H1 (cell line): ENCODE data around the gene KIF27. TPM values are rescaled to one million over a fixed set of nuclear protein-coding genes. Genes with fewer than 3 reads are reported as not detected.

ENCODE experiments used
- ATF3 ChIP-seq: IDR thresholded peaks from 2 replicates; pipeline ENCODE4 v1.6.1; 2011; ENCODE audit warnings: low read depth, mild to moderate bottlenecking, low read length; ENCODE audit not compliant: insufficient read depth
- BCL11A ChIP-seq, 2 experiments: IDR thresholded peaks; one replicate each; pipeline ENCODE4 v1.6.1; 2011; ENCODE audit warnings: low read depth in 2 of 2, low read length in 2 of 2, mild to moderate bottlenecking in 2 of 2
- CBX5 ChIP-seq: fragments of 300-800, 300-1000 bp; sonication (generic); IDR thresholded peaks from 2 replicates; pipeline ENCODE4 v1.7.1; 2016; ENCODE audit warnings: antibody characterized with exemption, low read length, low read depth
- CBX8 ChIP-seq: fragments of 300-800, 300-1000 bp; sonication (generic); IDR thresholded peaks from 2 replicates; pipeline ENCODE4 v1.7.1; 2016; ENCODE audit warnings: low read depth, low read length, borderline replicate concordance
- CEBPB ChIP-seq: IDR thresholded peaks from 2 replicates; pipeline ENCODE4 v1.6.1; 2012; ENCODE audit warnings: low read depth, low read length
- CREB1 ChIP-seq: IDR thresholded peaks from 2 replicates; pipeline ENCODE4 v1.6.1; 2012; ENCODE audit warnings: inconsistent platforms
- CTBP2 ChIP-seq: IDR thresholded peaks from 2 replicates; pipeline ENCODE4 v1.7.0; 2011; ENCODE audit warnings: borderline replicate concordance, mild to moderate bottlenecking, moderate library complexity, mixed read lengths, low read length; ENCODE audit not compliant: insufficient read depth, insufficient read length
- E2F6 ChIP-seq: IDR thresholded peaks from 2 replicates; pipeline ENCODE4 v1.6.1; 2012; ENCODE audit warnings: inconsistent platforms
- NANOG ChIP-seq: IDR thresholded peaks from 2 replicates; pipeline ENCODE4 v1.6.1; 2011; ENCODE audit warnings: low read length, low read depth, mild to moderate bottlenecking, inconsistent platforms; ENCODE audit not compliant: insufficient read depth, poor library complexity, severe bottlenecking
- NRF1 ChIP-seq: IDR thresholded peaks from 2 replicates; pipeline ENCODE4 v1.6.1; 2011; ENCODE audit warnings: mild to moderate bottlenecking, low read depth, low read length, improper control_type of control experiment
- POLR2AphosphoS5 ChIP-seq: IDR thresholded peaks from 2 replicates; pipeline ENCODE4 v1.6.1; 2011; ENCODE audit warnings: low read depth, low read length
- POU5F1 ChIP-seq: IDR thresholded peaks from 2 replicates; pipeline ENCODE4 v1.6.1; 2011; ENCODE audit warnings: low read depth, mild to moderate bottlenecking, low read length, moderate library complexity
- RAD21 ChIP-seq, 2 experiments: IDR thresholded peaks in 1 of 2; conservative IDR thresholded peaks in 1 of 2; 2 replicates each; pipeline ENCODE4 v1.6.1; 2011; ENCODE audit warnings: low read depth in 2 of 2, low read length in 2 of 2, improper control_type of control experiment in 1 of 2, inconsistent platforms in 1 of 2, mild to moderate bottlenecking in 1 of 2, moderate library complexity in 1 of 2
- RBBP5 ChIP-seq: IDR thresholded peaks from 2 replicates; pipeline ENCODE4 v1.7.1; 2012; ENCODE audit warnings: low read depth, mild to moderate bottlenecking, inconsistent platforms, low read length, moderate library complexity, borderline replicate concordance
- RFX5 ChIP-seq: IDR thresholded peaks from 2 replicates; pipeline ENCODE4 v1.6.1; 2011; ENCODE audit warnings: low read depth, low read length, improper control_type of control experiment, borderline replicate concordance
- SAP30 ChIP-seq: fragments of 300-600 bp; sonication (generic); IDR thresholded peaks from 2 replicates; pipeline ENCODE4 v1.7.1; 2012; ENCODE audit warnings: low read length, moderate library complexity, mild to moderate bottlenecking, inconsistent platforms; ENCODE audit not compliant: insufficient read depth, insufficient replicate concordance
- SRF ChIP-seq: IDR thresholded peaks from 2 replicates; pipeline ENCODE4 v1.6.1; 2011; ENCODE audit warnings: mild to moderate bottlenecking, low read depth, low read length, moderate library complexity
- TAF1 ChIP-seq: IDR thresholded peaks from 2 replicates; pipeline ENCODE4 v1.6.1; 2011; ENCODE audit warnings: mild to moderate bottlenecking, low read depth, low read length
- TEAD4 ChIP-seq: IDR thresholded peaks from 2 replicates; pipeline ENCODE4 v1.6.1; 2012; ENCODE audit warnings: low read depth, low read length, inconsistent platforms, mixed read lengths
- USF2 ChIP-seq: IDR thresholded peaks from 2 replicates; pipeline ENCODE4 v1.6.1; 2011; ENCODE audit warnings: low read length, improper control_type of control experiment
- ZNF274 ChIP-seq: IDR thresholded peaks from 2 replicates; pipeline ENCODE4 v1.7.0; 2012; ENCODE audit warnings: low read length, borderline replicate concordance; ENCODE audit errors: extremely low read depth
- polyA plus RNA-seq, 7 experiments: library from polyadenylated mRNA; depleted of rRNA in 3 of 7; stranded (reverse) in 5 of 7; unstranded in 2 of 7; fragments of >200 nt in 5 of 7; fragments of 200-250 nt in 2 of 7; gene quantifications; 1 replicate in 5 of 7; 2 replicates in 1 of 7; 4 replicates in 1 of 7; pipeline versions ENCODE4 v1.2.1 to v1.2.3, GENCODE V29; 2011 to 2013; ENCODE audit warnings: missing spikeins in 2 of 7, mixed read lengths in 2 of 7
- total RNA-seq: library from RNA; stranded (reverse); fragmentation: NEBNext Ultra II Directional; extraction: Animal tissue kit (Norgen Biotek cat#: 25700); gene quantifications from 2 replicates; pipeline ENCODE4 v1.2.1, GENCODE V29; 2021

KIF27 gene
- total and polyA plus RNA-seq, 2 of the 8 experiments (the other 6 are each of a cell fraction or from before 2014, with no cell fraction given), result 0.47 to 7.0 TPM

GRCh38 chr9:83920927-83921707 lies at the start of gene KIF27 (continued):
- no peak for TF ChIP-seq CBX8
- no peak for TF ChIP-seq USF2
- no peak for TF ChIP-seq RFX5
- no peak for TF ChIP-seq SAP30
- TF ChIP-seq RBBP5, result peak; percentile 87
- peak; percentile 71 for TF ChIP-seq CREB1
- TF ChIP-seq RAD21 (IDR thresholded peaks at IDR 0.05 in 1 of 2, conservative IDR thresholded peaks at IDR 0.05 in 1 of 2; ENCODE audit: low read depth in 2 of 2, low read length in 2 of 2), result no peak; a peak in 1 of 4 replicates
- TF ChIP-seq SRF, result no peak
- TF ChIP-seq ATF3, result no peak
- TF ChIP-seq TEAD4, result no peak
- peak; percentile 71 for TF ChIP-seq TAF1
- TF ChIP-seq BCL11A (IDR thresholded peaks at IDR 0.05; ENCODE audit: low read depth in 2 of 2, low read length in 2 of 2), result no peak
- TF ChIP-seq NANOG, result peak; percentile 54
- peak; percentile 98 for TF ChIP-seq E2F6
- TF ChIP-seq CEBPB, result no peak
- TF ChIP-seq NRF1, result peak; percentile 10; the same call in 1 of the 2 replicates
- TF ChIP-seq POU5F1, result no peak
- TF ChIP-seq CBX5, result no peak
- peak; percentile 99 for TF ChIP-seq POLR2AphosphoS5
- TF ChIP-seq CTBP2, result no peak
- TF ChIP-seq ZNF274, result no peak
